Prostate gland (tissue), 2 donors: ENCODE data around the gene ESYT2. TPM values are rescaled to one million over a fixed set of nuclear protein-coding genes. Genes with fewer than 3 reads are reported as not detected.

Experiments used
- DNase-seq: peaks from one replicate; pipeline ENCODE4 v3.0.0-alpha.2; 2019; ENCODE audit warnings: low spot score
- H3K27ac ChIP-seq, 2 donors: fragments of 200-600 bp; sonication (generic); 2 replicates each; pipeline ENCODE4 v1.5.1; 2017 to 2019
- H3K27me3 ChIP-seq: fragments of 200-600 bp; sonication (generic); replicated peaks from 2 replicates; pipeline ENCODE4 v1.5.1; 2019; ENCODE audit not compliant: insufficient read depth
- H3K36me3 ChIP-seq, 2 donors: fragments of 200-600 bp; sonication (generic); 1 replicate in 1 of 2; 2 replicates in 1 of 2; pipeline versions ENCODE4 v1.5.1 to v1.8.1; 2017 to 2019
- H3K4me1 ChIP-seq: fragments of 200-600 bp; sonication (generic); replicated peaks from 2 replicates; pipeline ENCODE4 v1.5.1; 2019
- H3K4me3 ChIP-seq, 2 donors: fragments of 200-600 bp; sonication (generic); 2 replicates each; pipeline ENCODE4 v1.5.1; 2017 to 2019
- H3K9me3 ChIP-seq: fragments of 200-600 bp; sonication (generic); 2 replicates; pipeline ENCODE4 v1.5.1; 2017
- POLR2A ChIP-seq: fragments of 450-650 bp; IDR thresholded peaks from one replicate; pipeline ENCODE4 v1.6.1; 2016; ENCODE audit warnings: antibody characterized with exemption, mild to moderate bottlenecking
- POLR2AphosphoS5 ChIP-seq: sonication (generic); formaldehyde crosslinking; IDR thresholded peaks from one replicate; pipeline ENCODE4 v1.6.1; 2017; ENCODE audit warnings: antibody characterized with exemption
- WGBS: methylation state at CpG from one replicate; pipeline ENCODE4 v1.1.5; 2018; 5-methylcytosine and 5-hydroxymethylcytosine counted together
- intact Hi-C: fragments of 100-400 bp; cut with DNase I; formaldehyde crosslinking; loops from one replicate; pipeline ENCODE4 v1.14.2; 2022
- total RNA-seq, 2 donors: library from RNA; depleted of rRNA; stranded (reverse); fragments of >200 nt; gene quantifications; one replicate each; pipeline ENCODE4 v1.1.0, GENCODE V29; 2016
- TF ChIP-seq, protein P1 (sequence below), 4 experiments: fragments of 200-600 bp in 2 of 4; fragments of 450-650 bp in 2 of 4; sonication (generic) in 2 of 4; IDR thresholded peaks; 1 replicate in 3 of 4; 2 replicates in 1 of 4; pipeline ENCODE4 v1.5.1; 2016 to 2019; ENCODE audit warnings: antibody characterized with exemption in 4 of 4, mild to moderate bottlenecking in 2 of 4, moderate library complexity in 2 of 4

Gene ESYT2
- total RNA-seq, 2 donors from 2014 or later = 60.8 to 75.1 TPM

DNA sequence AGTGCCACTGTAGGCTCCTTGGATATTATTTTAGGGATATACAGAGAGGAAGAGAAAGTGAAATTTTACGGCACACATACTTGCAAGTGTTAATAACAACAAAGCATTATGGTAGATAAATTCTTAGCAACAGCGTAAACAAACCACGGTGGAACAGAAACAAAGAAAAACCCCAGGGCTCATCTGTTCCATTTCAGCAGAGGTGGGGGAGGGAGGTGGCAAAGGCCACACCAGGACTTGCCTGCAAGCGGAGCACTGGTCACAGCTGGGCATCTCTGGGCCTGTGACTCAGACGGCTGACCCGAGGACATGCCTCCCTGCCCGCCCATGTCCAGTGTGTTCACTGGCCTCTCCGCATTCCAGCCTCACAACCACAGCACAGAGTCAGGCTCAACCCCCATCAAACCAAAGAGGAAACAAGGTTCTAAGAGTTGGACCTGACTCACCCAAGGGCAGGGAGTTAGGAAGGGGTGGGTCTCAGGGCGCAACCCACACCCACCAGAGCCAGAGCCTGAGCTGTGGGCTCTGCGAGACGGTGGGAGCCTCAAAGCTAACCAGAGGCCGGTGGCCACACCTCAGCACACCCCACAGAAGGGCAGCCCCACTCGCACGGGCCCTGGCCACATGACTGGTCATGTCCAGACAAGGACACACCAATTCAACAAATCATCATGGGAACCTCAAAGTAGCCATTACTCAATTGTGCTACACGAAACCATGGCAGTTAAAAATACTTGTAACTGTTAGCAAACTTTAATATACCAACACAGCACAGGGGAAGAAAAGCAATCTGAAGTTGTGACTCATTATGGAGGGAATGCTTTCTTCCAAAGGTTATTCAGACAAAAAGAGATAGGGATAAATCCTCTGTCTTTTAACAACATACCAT is 10.7 kb downstream of the ESYT2 start:
- H3K9me3 ChIP-seq = no peaks in the 10 kb centered on the region
- intact Hi-C loops = no loop called here
- WGBS = 27% methylated on average over 15 of the region's 15 CpGs
- H3K27ac ChIP-seq = peak overlapping the region; percentile 55 to 66
- no peaks in the 10 kb centered on the region for H3K36me3 ChIP-seq
- no peaks in the 10 kb centered on the region for H3K27me3 ChIP-seq
- no peak overlapping the region for H3K4me3 ChIP-seq
- TF ChIP-seq, protein P1, sequence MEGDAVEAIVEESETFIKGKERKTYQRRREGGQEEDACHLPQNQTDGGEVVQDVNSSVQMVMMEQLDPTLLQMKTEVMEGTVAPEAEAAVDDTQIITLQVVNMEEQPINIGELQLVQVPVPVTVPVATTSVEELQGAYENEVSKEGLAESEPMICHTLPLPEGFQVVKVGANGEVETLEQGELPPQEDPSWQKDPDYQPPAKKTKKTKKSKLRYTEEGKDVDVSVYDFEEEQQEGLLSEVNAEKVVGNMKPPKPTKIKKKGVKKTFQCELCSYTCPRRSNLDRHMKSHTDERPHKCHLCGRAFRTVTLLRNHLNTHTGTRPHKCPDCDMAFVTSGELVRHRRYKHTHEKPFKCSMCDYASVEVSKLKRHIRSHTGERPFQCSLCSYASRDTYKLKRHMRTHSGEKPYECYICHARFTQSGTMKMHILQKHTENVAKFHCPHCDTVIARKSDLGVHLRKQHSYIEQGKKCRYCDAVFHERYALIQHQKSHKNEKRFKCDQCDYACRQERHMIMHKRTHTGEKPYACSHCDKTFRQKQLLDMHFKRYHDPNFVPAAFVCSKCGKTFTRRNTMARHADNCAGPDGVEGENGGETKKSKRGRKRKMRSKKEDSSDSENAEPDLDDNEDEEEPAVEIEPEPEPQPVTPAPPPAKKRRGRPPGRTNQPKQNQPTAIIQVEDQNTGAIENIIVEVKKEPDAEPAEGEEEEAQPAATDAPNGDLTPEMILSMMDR (IDR thresholded peaks at IDR 0.05) = no peak
- TF ChIP-seq POLR2AphosphoS5 (no peak), POLR2A (peak; percentile 37)
- H3K4me1 ChIP-seq = no peaks in the 10 kb centered on the region
- DNase-seq = no peak

DNA sequence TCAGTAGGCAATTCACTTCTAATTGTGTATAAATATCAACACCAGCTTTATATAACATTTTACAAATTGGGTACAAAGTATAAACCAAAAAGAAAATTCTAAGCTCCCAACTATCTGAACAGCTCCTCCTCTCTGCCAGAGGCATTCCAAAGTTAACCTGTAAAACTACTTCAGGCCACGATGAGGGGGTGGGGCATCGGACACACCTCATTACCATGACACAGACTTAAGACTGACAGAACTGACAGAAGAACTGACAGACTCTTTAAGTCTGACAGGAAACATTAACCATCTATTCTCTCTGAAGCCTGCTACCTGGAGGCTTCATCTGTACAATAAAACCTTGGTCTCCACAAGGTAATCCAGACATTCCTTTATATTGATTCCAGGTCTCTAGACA is 12.3 kb downstream of the ESYT2 start:
- Histone ChIP-seq H3K4me3 (no peak overlapping the region), H3K27ac (peak overlapping the region in 1 of 2 donors; percentile 20), H3K4me1 (no peaks in the 10 kb centered on the region), H3K9me3 (no peaks in the 10 kb centered on the region), H3K27me3 (no peaks in the 10 kb centered on the region), H3K36me3 (no peaks in the 10 kb centered on the region)
- TF ChIP-seq, protein P1 (IDR thresholded peaks at IDR 0.05) = no peak
- TF ChIP-seq POLR2AphosphoS5 (no peak), POLR2A (no peak)
- no peak for DNase-seq
- intact Hi-C loops = no loop called here
- 34% methylated on average over 2 of the region's 2 CpGs for WGBS

DNA sequence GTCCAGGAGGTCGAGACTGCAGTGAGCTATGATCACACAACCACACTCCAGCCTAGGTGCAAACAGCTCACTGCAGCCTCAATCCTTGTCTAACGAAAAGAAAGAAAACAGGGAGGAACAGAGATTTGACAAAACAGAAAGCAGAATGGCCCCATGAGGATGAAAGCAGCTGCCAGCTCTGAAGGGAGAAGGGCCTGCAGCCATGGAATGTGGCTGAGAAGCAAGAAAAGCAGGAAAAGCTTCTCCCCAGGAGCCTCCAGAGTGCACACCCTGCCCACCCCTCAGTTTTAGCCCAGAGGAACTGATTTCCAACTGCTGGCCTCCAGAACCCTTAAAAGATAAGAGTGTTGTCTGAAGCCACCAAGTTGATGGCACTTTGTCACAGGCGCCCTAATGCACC is 13.0 kb downstream of the ESYT2 start:
- TF ChIP-seq POLR2AphosphoS5 (no peak), POLR2A (no peak)
- TF ChIP-seq, protein P1 (IDR thresholded peaks at IDR 0.05) = no peak

DNA sequence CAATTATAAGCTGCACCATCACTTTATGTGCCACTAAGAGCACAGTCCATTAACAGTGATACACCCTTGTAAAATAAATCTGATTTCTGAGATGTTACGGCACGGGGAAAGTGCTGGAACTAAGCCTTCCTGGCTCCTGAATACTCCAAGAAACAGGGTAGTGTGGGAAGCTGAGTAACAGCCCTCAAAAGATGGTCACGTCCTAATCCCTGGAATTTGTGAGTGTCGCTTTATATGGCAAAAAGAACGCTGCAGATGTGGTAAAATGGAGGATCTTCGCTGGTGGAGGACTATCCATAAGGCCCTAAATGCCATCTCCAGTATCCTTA is 13.5 kb downstream of the ESYT2 start:
- Histone ChIP-seq H3K9me3 (no peaks in the 10 kb centered on the region), H3K27ac (peak overlapping the region; percentile 20 to 22), H3K4me1 (no peaks in the 10 kb centered on the region), H3K36me3 (no peaks in the 10 kb centered on the region), H3K27me3 (no peaks in the 10 kb centered on the region), H3K4me3 (no peak overlapping the region)
- 80% methylated on average over 6 of the region's 6 CpGs for WGBS
- no peak for TF ChIP-seq POLR2A
- TF ChIP-seq, protein P1 (IDR thresholded peaks at IDR 0.05) = no peak
- TF ChIP-seq POLR2AphosphoS5 = no peak
- DNase-seq = no peak
- intact Hi-C loops = no loop called here

More for the DNA sequence above, 13.0 kb downstream of the ESYT2 start:
- no peaks in the 10 kb centered on the region for H3K27me3 ChIP-seq
- no peak overlapping the region for H3K4me3 ChIP-seq
- DNase-seq = no peak
- no peaks in the 10 kb centered on the region for H3K36me3 ChIP-seq
- no peaks in the 10 kb centered on the region for H3K9me3 ChIP-seq
- peak overlapping the region; percentile 20 to 22 for H3K27ac ChIP-seq
- no peaks in the 10 kb centered on the region for H3K4me1 ChIP-seq
- intact Hi-C loops = no loop called here
- WGBS = 60% methylated on average over 3 of the region's 3 CpGs
